T-cell (primary cell): ENCODE data around the gene MS4A7. TPM values are rescaled to one million over a fixed set of nuclear protein-coding genes. Genes with fewer than 3 reads are reported as not detected.

Experiments used
- ATAC-seq, 4 experiments: fragments of 200-7000 bp in 3 of 4; fragments of 150-1000 bp in 1 of 4; cut with Tn5 transposase; replicated peaks in 1 of 4; 1 replicate in 3 of 4; 2 replicates in 1 of 4; pipeline ENCODE4 v1.10.0; 2021; ENCODE audit warnings: moderate library complexity in 3 of 4, mild to moderate bottlenecking in 2 of 4, moderate number of reproducible peaks in 1 of 4
- CTCF ChIA-PET, 2 donors: fragments of 300-600 bp; sonication (Branson Sonifier 250); formaldehyde crosslinking; loops; one replicate each; lab custom pipeline; 2022; ENCODE audit warnings: antibody characterized with exemption in 2 of 2; lab: Charles Lee
- POLR2A ChIA-PET, 2 donors: fragments of 300-600 bp; sonication (Branson Sonifier 250); formaldehyde crosslinking; loops; one replicate each; lab custom pipeline; 2022; ENCODE audit warnings: antibody characterized with exemption in 2 of 2; lab: Charles Lee
- DNase-seq, 35 experiments: peaks; one replicate each; pipeline versions ENCODE4 v3.0.0 to v3.0.0-alpha.2; 2013 to 2023
- H3K27ac ChIP-seq: one replicate; pipeline ENCODE4 v1.5.1; 2013; ENCODE audit warnings: low read length
- H3K27me3 ChIP-seq, 2 experiments: replicated peaks in 1 of 2; 1 replicate in 1 of 2; 2 replicates in 1 of 2; pipeline versions ENCODE4 v1.6.1 to v1.7.0; 2013; ENCODE audit warnings: low read length in 1 of 2, mixed read lengths in 1 of 2; ENCODE audit not compliant: control insufficient read depth in 2 of 2, insufficient read depth in 2 of 2; ENCODE audit errors: extremely low read depth in 1 of 2
- H3K36me3 ChIP-seq, 2 donors: 1 replicate in 1 of 2; 2 replicates in 1 of 2; pipeline versions ENCODE4 v1.6.1 to v1.7.0; 2013; ENCODE audit warnings: low read length in 1 of 2; ENCODE audit not compliant: control insufficient read depth in 2 of 2, insufficient read depth in 1 of 2; ENCODE audit errors: extremely low read depth in 1 of 2
- H3K4me1 ChIP-seq, 2 experiments: 1 replicate in 1 of 2; 2 replicates in 1 of 2; pipeline versions ENCODE4 v1.6.1 to v1.7.0; 2013; ENCODE audit warnings: low read length in 2 of 2, mixed read lengths in 1 of 2; ENCODE audit not compliant: insufficient read depth in 2 of 2, control insufficient read depth in 1 of 2; ENCODE audit errors: extremely low read depth in 1 of 2
- H3K4me3 ChIP-seq, 2 donors: 1 replicate in 1 of 2; 2 replicates in 1 of 2; pipeline versions ENCODE4 v1.5.1 to v1.7.0; 2013; ENCODE audit warnings: mild to moderate bottlenecking in 2 of 2, low read length in 1 of 2, moderate library complexity in 1 of 2; ENCODE audit not compliant: control insufficient read depth in 1 of 2; ENCODE audit errors: extremely low read depth in 1 of 2
- H3K9me3 ChIP-seq: 2 replicates; pipeline ENCODE4 v1.7.0; 2013
- H3K27ac Mint-ChIP-seq, 2 donors: one replicate each; pipeline ENCODE4 v1.8.0; 2020 to 2021; ENCODE audit warnings: mild to moderate bottlenecking in 2 of 2, mixed read lengths in 2 of 2
- H3K27me3 Mint-ChIP-seq, 2 donors: one replicate each; pipeline ENCODE4 v1.8.0; 2021 to 2022; ENCODE audit warnings: mixed read lengths in 2 of 2
- H3K36me3 Mint-ChIP-seq: one replicate; pipeline ENCODE4 v1.8.0; 2021; ENCODE audit warnings: mixed read lengths
- H3K4me1 Mint-ChIP-seq, 3 donors: one replicate each; pipeline ENCODE4 v1.8.0; 2020 to 2022; ENCODE audit warnings: mixed read lengths in 3 of 3, mild to moderate bottlenecking in 1 of 3
- H3K4me3 Mint-ChIP-seq, 3 donors: one replicate each; pipeline ENCODE4 v1.8.0; 2020 to 2022; ENCODE audit warnings: mild to moderate bottlenecking in 3 of 3, mixed read lengths in 3 of 3, moderate library complexity in 3 of 3
- H3K9me3 Mint-ChIP-seq, 3 donors: one replicate each; pipeline ENCODE4 v1.8.0; 2020 to 2022; ENCODE audit warnings: mixed read lengths in 3 of 3
- WGBS: methylation state at CpG from one replicate; pipeline ENCODE4 v1.1.5; 2013; ENCODE audit warnings: missing lambda C conversion rate; ENCODE audit not compliant: insufficient coverage; 5-methylcytosine and 5-hydroxymethylcytosine counted together
- total RNA-seq, 35 experiments: library from RNA in 6 of 35; stranded (reverse) in 6 of 35; fragments of 120-200 nt in 1 of 35; gene quantifications; one replicate each; pipeline versions ENCODE4 v1.2.1 to v1.2.4 and lab custom pipeline; 2013 to 2026

MS4A7 gene
- total RNA-seq, 5 donors from 2014 or later (not counting 1 experiment from before 2014, with no cell fraction given), result 0.43 to 1.0 (median 0.77) TPM; not detected in 1

- Histone ChIP-seq H3K9me3 (no peaks in the 10 kb centered on the region), H3K4me1 (no peaks in the 10 kb centered on the region), H3K36me3 (no peaks in the 10 kb centered on the region), H3K4me3 (no peak overlapping the region), H3K27me3 (no peaks in the 10 kb centered on the region), H3K27ac (no peak overlapping the region)
- no peak overlapping the region for H3K27ac Mint-ChIP-seq
- H3K27me3 Mint-ChIP-seq, result peaks cover 24 to 30% of the 10 kb centered on the region in 2 donors
- DNase-seq (no peak), ATAC-seq (no peak)
- no peak overlapping the region for H3K4me3 Mint-ChIP-seq
- WGBS, result 0% methylated on average over 1 of the region's 2 CpGs
- CTCF ChIA-PET, result no interaction called here
- no peaks in the 10 kb centered on the region for H3K9me3 Mint-ChIP-seq
- POLR2A ChIA-PET, result no interaction called here
- H3K36me3 Mint-ChIP-seq, result no peaks in the 10 kb centered on the region
- H3K4me1 Mint-ChIP-seq, result no peaks in the 10 kb centered on the region
Observed at GRCh38 chr11:60428517-60428916, 50.2 kb downstream of the MS4A7 start.

DNA sequence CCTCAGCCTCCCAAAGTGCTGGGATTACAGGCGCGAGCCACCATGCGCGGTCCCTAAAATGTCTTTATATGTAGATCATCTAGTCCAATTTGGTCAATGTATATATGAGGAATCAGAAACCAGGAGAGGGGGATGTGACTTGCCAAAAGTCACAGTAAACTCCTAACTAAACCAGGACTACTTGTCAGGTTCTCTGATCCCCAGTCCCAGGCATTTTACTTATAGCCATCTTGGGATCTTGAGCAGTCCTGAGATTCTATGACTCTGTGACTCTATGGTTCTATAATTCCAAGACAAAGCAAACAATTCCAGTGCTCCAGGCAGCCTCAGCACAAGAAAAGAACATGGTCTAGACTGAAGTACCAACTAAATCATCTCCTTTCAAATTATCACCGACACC is 50.9 kb downstream of the MS4A7 start, which contains the start of gene MS4A5:
Gene MS4A5 (plus strand): TSS at position 301 of the 400 bp plus-strand sequence. CDS start 103 bp downstream, outside the sequence.
- DNase-seq, result no peak
- no peaks in the 10 kb centered on the region for H3K4me1 Mint-ChIP-seq
- CTCF ChIA-PET, result no interaction called here
- H3K4me3 ChIP-seq, result no peak within 1 kb of the TSS
- WGBS, result 83% methylated on average over 1 of the region's 5 CpGs
- no peaks in the 10 kb centered on the region for H3K36me3 Mint-ChIP-seq
- no peak within 1 kb of the TSS for H3K27ac Mint-ChIP-seq
- no peaks in the 10 kb centered on the region for H3K4me1 ChIP-seq
- no peak within 1 kb of the TSS for H3K4me3 Mint-ChIP-seq
- peaks cover 24 to 32% of the 10 kb centered on the region in 2 donors for H3K27me3 Mint-ChIP-seq
- POLR2A ChIA-PET, result no interaction called here
- no peaks in the 10 kb centered on the region for H3K27me3 ChIP-seq
- H3K9me3 Mint-ChIP-seq, result no peaks in the 10 kb centered on the region
- no peak within 1 kb of the TSS for H3K27ac ChIP-seq
- H3K9me3 ChIP-seq, result no peaks in the 10 kb centered on the region
- no peaks in the 10 kb centered on the region for H3K36me3 ChIP-seq
- ATAC-seq, result no peak

GRCh38 chr11:60431251-60431650 is 52.9 kb downstream of the MS4A7 start:
- DNase-seq (no peak), ATAC-seq (no peak)
- 64% methylated on average over 1 of the region's 2 CpGs for WGBS
- Mint-ChIP-seq H3K9me3 (no peaks in the 10 kb centered on the region), H3K27me3 (peaks cover 22 to 26% of the 10 kb centered on the region in 2 donors), H3K4me3 (no peak overlapping the region), H3K36me3 (no peaks in the 10 kb centered on the region), H3K4me1 (no peaks in the 10 kb centered on the region), H3K27ac (no peak overlapping the region)
- Histone ChIP-seq H3K27ac (no peak overlapping the region), H3K4me1 (no peaks in the 10 kb centered on the region), H3K4me3 (no peak overlapping the region), H3K36me3 (no peaks in the 10 kb centered on the region), H3K27me3 (no peaks in the 10 kb centered on the region), H3K9me3 (no peaks in the 10 kb centered on the region)
- ChIA-PET CTCF (no interaction called here), POLR2A (no interaction called here)

DNA sequence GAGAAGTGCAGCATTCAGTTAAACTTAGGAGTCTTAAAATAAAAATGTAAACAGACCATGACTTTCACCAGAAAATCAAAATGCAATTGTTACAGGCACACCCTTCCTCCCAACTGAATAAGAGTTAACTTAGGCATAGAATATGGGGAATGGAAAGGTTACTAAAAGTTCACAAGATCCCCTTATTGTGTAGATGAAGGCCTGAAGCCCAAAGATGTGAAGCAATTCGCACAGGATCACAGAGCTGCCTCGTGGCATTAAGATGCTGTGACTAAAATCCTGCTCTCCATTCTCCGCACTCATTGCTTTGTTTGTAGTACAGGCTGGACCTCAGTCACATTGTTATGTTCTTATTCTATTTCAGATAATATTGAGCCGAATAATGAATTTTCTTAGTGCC is 55.1 kb downstream of the MS4A7 start:
- no peaks in the 10 kb centered on the region for H3K4me1 Mint-ChIP-seq
- no peaks in the 10 kb centered on the region for H3K9me3 Mint-ChIP-seq
- no peaks in the 10 kb centered on the region for H3K9me3 ChIP-seq
- no peaks in the 10 kb centered on the region for H3K27me3 ChIP-seq
- no peaks in the 10 kb centered on the region for H3K4me1 ChIP-seq
- POLR2A ChIA-PET, result no interaction called here
- CTCF ChIA-PET, result no interaction called here
- no peak overlapping the region for H3K4me3 Mint-ChIP-seq
- DNase-seq (no peak), ATAC-seq (no peak)
- no peak overlapping the region for H3K27ac Mint-ChIP-seq
- H3K36me3 ChIP-seq, result no peaks in the 10 kb centered on the region
- peaks cover 16 to 21% of the 10 kb centered on the region in 2 donors for H3K27me3 Mint-ChIP-seq
- H3K4me3 ChIP-seq, result no peak overlapping the region
- no CpG with 5 or more reads among the region's 4 CpGs for whole genome bisulfite sequencing
- no peak overlapping the region for H3K27ac ChIP-seq
- H3K36me3 Mint-ChIP-seq, result no peaks in the 10 kb centered on the region

Other genes starting within 250 kb of the MS4A7 start
- 1 to 10 TPM in 2 of 5 donors, under 1 TPM in 3; 0.32 to 1.5 (median 0.99) TPM for gene MS4A6A, start 195.4 kb upstream of the MS4A7 start, total RNA-seq
- gene MS4A4E, start 135.4 kb upstream of the MS4A7 start, total RNA-seq, result 1 to 10 TPM in 1 of 5 donors, under 1 TPM in 1, not detected in 3; 0.54 to 1.0 TPM
- under 1 TPM in 1 of 5 donors, not detected in 4; 0.26 TPM for gene MS4A4A, start 97.9 kb upstream of the MS4A7 start, total RNA-seq
- gene MS4A6E, start 51.3 kb upstream of the MS4A7 start, total RNA-seq, result not detected
- under 1 TPM in 1 of 5 donors, not detected in 4; 0.10 TPM for gene MS4A14, start 17.9 kb downstream of the MS4A7 start, total RNA-seq
- gene MS4A5, start 51.0 kb downstream of the MS4A7 start, total RNA-seq, result not detected
- 10 to 100 TPM in 4 of 5 donors, 1 to 10 TPM in 1; 5.6 to 54.1 (median 14.5) TPM for gene MS4A1, start 77.3 kb downstream of the MS4A7 start, total RNA-seq
- gene MS4A12, start 114.2 kb downstream of the MS4A7 start, total RNA-seq, result not detected
- not detected for gene MS4A13, start 136.9 kb downstream of the MS4A7 start, total RNA-seq